ENCODE data around the gene ELMOD1. TPM values are rescaled to one million over a fixed set of nuclear protein-coding genes. Genes with fewer than 3 reads are reported as not detected.

The ELMOD1 gene
- polyA plus RNA-seq, 1 donor, result 6.9 TPM

DNA sequence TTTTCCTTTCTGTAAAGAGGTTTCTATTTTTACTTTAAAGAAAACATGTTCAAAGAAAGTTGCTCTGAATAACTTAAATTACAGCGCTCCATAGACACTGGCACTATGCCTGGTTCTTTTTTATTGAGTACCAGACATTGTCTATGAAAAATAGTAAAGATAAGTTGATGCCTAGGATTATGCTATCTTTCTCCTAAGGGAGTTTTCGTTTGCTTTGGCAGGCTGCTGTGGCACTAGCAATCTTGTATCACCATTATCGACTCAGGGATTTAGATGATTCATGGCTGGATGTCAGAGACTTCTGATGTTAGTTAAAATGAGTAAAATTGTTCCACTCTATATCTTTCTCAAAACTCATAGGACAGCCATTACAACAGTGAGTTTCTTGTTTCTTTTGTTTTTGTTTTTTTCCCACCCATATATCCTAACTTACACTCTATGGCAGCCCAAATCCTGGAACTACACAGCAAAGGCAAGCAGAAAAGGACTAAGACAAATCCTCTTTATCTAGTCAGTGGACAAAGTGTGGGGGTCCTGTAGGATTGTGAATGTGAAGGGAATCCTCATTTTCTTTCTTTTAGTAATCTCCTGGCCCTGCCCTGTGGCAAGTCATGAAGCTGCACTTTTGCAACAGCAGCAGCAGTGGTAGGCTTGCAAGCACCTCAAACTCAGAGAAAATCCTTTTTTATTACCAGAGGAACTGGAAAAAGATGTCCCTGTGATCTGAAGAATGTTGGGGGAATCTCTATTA lies 100.2 kb downstream of the ELMOD1 start:
- DNase-seq, result no peak

DNA sequence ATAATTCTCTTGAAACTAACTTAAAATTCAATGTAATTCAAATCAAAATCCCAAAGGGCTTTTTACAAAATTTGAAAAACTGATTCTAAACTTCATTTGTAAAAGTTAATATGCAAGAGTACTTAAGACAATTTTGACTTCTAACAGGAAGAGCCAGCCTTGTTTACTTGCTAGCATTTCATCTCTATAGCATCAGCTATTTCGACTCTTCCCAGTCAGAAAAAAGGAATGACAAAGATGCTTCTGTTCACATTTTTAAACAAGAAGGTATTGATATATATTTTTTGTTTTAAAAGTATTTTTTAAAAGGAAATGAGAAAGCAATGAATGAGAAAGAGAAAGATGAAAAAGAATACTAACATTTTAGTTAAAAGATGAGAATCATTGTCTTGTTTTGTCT lies 104.5 kb downstream of the ELMOD1 start:
- DNase-seq, result no peak

DNA sequence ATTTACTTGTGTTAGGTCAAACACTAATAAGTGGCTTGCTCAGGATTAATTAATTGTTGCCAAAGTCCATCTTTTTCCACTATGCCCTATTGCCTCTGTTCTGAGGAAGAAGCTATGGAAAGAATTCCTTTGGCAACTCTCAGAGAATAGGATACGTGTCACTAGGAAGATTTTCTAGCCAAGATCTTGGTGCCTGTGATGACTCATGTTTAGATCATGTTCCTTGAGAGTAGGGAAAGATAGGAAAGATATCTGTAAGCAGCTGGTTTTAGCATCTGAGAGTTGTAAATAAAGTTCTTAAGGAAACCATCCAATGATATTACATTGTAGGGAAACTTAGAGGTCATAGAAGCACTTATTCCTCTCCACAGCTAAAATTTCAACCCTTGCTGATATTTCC lies 105.2 kb downstream of the ELMOD1 start:
- no peak for DNase-seq

- DNase-seq, result no peak
Observed at GRCh38 chr11:107697291-107697690, 106.3 kb downstream of the ELMOD1 start.

DNA sequence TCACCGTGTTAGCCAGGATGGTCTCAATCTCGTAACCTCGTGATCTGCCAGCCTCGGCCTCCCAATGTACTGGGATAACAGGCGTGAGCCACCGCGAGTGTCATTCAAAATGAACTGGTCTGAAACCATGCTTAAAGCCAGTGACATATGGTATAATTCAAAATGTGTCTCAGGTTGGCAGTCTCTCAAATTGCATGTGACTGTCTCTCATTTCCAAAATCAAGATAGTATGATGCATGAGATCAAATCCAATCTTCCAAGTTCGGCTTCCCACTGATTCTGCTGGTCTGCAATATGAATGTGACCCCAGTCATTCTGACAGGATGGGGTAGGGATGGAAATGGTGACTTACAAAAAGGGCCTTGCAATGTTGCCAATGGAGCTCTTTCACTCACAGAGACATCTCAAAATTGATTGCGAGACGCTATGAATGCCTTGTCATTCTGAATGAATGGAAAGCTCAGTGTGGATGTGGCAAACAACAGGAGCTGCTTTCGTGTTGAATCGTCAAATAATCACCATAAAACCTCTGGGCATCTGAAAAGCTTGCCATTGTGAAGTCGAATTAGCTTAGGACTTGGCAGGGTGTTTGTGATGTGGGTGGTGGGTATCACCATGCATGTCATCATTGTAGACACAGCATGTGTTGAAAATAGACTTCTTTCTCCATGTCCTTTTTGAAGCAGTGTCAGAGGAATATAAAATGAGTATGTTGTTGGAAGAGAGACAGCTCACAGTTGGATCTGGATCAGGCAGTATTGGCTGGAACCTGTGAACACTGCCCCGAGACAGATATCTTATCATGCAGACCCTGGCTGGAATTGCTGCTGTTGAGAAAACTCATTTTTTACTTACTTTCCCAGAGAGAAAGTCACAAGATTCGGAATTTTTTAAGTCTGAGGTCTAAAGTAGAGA lies 108.7 kb downstream of the ELMOD1 start:
- no peak for DNase-seq

DNA sequence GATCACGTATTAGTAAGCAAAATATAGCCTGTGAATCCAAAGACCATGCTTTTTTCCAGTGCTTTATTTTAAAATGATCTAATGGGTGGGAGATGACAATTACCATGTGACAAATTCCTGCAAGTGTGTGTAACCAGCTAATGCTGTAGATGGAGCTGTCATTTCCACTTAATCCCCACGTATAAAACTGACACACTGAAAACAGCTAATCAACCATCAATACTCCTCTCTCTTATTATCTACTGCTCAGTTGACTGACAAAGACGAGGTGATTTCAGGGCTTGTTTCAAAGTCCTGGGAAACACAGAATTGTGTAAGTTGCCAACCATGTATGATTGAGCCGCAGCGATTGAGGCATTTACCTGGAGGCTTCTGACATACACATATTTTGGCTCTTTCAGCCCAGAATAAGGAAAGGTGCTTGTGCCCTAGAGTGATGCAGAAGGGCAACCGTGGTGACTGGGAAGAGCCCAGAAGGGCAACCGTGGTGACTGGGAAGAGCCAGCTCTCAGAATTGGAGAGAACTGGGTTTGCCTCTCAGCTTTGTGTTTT lies 111.2 kb downstream of the ELMOD1 start:
- no peak for DNase-seq

- no peak for DNase-seq
Observed at GRCh38 chr11:107702723-107703122, 111.8 kb downstream of the ELMOD1 start.

GRCh38 chr11:107704451-107704850 lies 113.5 kb downstream of the ELMOD1 start:
- no peak for DNase-seq

DNA sequence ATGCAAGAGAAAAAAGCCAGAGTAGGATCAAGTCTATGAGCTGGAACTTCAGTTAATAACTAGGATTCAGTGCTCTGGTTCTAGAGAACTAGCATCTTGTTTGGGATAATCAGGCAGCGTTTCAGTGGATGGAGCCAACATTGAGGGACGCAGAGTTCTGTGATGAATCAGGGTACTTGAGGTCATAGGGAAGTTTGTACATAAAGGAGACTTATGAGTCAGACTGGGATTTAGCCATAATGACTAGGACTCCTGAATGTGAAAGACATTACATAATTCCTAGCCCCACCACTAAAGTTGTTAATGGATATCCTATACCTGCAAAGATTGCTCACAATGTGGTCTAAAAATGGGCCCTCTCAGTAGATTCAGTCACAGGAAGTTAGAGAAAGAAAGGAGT lies 114.1 kb downstream of the ELMOD1 start:
- DNase-seq, result no peak

DNA sequence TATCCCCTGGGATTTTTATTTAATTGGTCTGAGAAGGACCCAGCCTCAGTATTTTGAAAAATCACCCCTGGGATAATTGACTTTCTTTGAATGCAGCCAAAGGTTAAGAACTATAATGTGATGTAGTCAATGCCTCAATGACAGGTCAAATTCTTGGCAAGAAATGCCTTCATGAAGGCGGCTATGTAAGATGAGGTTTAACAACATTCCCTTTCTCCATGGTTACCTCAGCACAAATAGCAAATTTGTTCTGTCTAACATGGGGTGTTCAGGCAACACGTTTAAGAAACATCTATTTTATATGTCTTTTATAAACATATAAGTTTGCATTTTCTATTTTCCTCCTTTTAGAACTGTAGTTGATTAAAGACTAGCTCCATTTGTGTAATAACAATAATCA lies 115.6 kb downstream of the ELMOD1 start:
- DNase-seq, result no peak

DNA sequence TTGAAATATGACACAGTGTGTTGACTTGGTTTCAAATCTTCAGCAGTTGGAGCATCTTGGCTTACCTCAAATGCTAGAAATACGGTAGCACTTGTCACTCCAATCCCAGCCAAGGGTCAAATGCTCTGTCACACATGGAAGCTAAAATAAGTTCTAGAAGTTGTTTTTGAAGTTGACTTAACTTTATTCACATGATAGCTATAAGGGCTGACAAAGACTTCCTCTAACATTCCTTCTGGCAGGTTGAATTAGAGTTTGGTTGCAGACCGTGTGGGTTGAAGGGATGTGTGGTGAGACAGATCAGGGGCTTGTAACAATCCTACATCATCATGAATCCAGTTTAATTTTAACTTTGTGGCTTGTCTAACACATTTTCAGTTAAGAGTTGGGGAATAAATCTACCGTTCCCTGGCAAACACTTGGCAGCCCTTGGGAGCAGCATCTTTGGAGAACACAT lies 116.3 kb downstream of the ELMOD1 start:
- no peak for DNase-seq

DNA sequence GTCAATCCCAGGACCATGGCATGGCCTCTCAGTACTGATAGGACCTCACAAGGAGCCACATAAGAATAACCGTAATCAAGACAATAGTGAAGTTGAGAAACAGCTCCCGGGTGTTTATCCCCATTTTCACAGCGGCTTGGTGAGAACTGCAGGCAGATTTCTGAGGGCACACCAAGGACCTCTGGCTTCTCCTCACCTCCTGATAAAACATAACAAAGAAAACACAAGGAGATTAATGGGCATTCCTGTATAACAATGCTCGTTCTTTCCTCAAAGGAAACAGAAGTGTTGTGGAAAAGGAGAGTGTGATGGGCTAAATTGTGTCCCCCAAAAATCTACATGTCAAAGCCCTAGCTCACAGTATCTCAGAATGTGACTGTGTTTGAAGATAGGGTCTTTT lies 116.9 kb downstream of the ELMOD1 start:
- DNase-seq, result no peak

DNA sequence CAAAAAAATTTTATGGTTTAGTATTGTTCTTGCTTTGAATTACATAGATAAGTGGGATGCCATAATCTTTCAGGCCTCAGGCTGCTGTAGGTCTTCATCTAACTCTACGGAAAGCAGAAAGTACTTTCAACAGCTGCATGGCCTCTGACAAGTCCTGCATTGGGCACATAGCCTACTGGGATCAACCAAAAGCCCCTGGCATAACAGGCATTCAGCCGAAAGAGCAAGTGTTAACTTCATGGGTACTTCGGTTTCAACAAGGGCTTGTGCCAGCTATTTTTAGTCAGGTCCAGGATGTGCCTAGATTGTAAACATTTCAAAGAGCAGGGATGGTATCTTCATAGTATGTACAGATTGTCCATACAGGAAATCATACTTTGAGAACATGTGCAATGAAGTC lies 117.8 kb downstream of the ELMOD1 start:
- no peak for DNase-seq

GRCh38 chr11:107710301-107710700 lies 119.4 kb downstream of the ELMOD1 start:
- DNase-seq, result no peak

DNA sequence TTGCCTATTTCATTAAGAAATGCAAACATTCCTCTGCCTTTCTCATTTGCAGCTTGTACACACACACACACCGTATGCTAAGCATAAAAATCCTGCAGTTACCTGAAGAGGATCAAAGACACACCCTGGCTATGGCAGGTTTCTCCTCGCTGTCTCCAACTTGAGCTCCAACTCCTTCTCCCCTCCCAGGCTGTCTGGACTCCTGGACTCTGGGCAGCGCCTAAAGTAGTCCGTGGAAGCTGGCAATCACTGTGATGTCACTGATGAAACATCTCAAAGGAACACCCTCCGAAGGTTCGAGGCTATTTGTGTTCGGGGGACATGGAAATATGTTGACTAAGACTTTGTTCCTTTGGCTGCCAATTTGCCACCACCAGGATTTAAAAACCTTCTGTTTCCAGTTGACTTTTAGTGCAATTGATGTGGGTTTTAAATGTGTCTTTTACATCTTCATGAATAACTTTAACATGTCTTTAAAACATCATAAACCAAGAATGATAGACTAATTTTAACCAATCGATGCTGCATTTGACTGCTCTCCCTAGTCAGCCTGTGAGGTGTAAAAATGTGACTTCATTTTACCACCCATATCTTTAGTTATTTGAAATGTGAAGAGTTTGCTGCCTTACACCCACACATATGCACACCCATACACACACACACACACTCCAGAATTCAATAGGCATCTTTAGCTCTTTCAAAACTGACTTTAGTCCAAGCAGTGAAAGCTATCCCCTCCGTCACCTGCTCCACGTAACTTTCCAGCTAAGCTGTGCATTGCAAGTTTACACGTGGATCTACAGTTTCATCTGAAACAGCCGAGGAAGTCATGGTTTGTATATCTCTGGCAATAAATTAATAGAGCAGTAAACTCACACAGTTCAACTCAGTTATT lies 121.2 kb downstream of the ELMOD1 start, which contains the start of gene SLN:
Gene SLN (minus strand): TSS at position 196 of the 895 bp plus-strand sequence.
- DNase-seq, result no peak

- no peak for DNase-seq
Observed at GRCh38 chr11:107713009-107713408, 122.1 kb downstream of the ELMOD1 start.

Other genes starting within 250 kb of the ELMOD1 start
- gene CWF19L2, start 133.3 kb upstream of the ELMOD1 start, polyA plus RNA-seq (ENCODE audit: insufficient read length), result 8.3 TPM
- gene ALKBH8, start 25.4 kb upstream of the ELMOD1 start, polyA plus RNA-seq (ENCODE audit: insufficient read length), result 7.1 TPM
- 2,272 TPM for gene SLN, start 120.9 kb downstream of the ELMOD1 start, polyA plus RNA-seq (ENCODE audit: insufficient read length)